HG03064 (cell line): Measurements from ENCODE around the gene CDHR5.
"Not testable (repeated sequence)": the region's sequence is repeated elsewhere in the genome, so short reads cannot be mapped to it uniquely, and the experiment has no call there.

Source experiments
- ATAC-seq: cut with Tn5 transposase; IDR thresholded peaks from one replicate; pipeline ENCODE4 v1.9.1; 2021; ENCODE audit warnings: low read depth; ENCODE audit not compliant: unreplicated experiment

CDHR5 gene

GRCh38 chr11:624705-625635 lies at the start of gene CDHR5:
TSS of gene CDHR5 (minus strand) at chr11:624955. CDS start at chr11:624902, 53 bp downstream.
- no peak for ATAC-seq

GRCh38 chr11:674406-674805 lies 49.7 kb upstream of the CDHR5 start:
- no peak for ATAC-seq

GRCh38 chr11:673866-674265 lies 49.1 kb upstream of the CDHR5 start:
- ATAC-seq, result no peak

- no peak for ATAC-seq
Observed at GRCh38 chr11:665704-666281, 41.0 kb upstream of the CDHR5 start.

DNA sequence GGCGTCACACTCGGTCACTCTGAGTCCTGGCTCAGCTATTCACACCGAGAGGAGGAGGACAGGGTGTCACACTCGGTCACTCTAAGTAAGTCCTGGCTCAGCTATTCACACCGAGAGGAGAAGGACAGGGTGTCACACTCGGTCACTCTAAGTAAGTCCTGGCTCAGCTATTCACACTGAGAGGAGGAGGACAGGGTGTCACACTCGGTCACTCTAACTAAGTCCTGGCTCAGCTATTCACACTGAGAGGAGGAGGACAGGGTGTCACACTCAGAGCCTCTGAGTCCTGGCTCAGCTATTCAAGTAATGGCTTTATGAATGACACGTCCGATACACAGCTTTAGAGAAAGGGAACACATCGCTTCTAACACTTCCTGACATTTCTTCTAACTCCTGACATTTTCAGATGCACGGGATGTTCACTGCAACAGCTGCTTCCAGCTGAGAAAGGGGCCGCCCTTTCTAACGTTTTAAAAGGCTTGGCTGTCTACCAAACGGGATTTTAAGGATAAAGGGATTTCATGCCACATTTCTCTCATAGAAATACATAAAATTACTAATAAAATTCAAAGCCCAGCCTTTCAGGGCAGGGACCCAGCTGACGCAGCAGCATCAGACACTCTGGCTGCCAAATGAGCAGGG lies 40.4 kb upstream of the CDHR5 start:
- no peak for ATAC-seq

- ATAC-seq, result no peak
Observed at GRCh38 chr11:662689-663274, 38.0 kb upstream of the CDHR5 start.

DNA sequence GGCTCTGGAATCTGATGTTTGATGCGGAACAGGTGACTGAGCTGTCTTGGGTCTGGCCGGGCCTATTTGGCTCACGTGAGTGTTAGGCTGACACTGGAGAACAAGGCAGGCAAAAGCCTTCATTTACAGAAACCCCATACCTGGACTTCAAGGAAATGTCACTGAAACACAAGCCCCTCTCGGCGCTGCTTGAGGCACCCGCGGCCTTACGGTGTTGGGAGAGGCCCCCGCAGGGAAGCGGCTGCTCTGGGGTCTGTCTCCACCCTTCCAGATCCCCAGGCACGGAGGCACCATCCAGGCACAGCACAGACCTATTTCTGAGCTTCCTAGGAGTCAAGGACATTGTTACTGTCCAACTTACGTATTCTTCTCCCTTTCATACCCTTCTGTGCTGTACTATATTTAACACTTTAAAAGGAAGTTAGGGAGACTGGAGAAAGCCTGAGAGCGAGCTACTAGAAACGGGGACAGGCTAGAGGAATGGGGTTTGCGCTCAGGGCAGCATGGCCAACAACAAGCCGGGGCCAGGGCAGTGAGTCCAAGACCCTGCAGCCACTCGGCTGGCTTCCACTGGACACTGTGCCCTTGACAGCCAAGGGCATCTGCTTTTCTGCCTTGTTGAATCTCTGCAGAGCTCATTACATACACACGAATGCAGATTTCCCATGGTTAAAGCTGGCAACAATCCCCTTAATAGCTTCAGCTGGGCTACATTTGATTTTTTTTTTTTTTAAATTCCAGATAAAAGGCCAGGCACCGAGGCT lies 36.1 kb upstream of the CDHR5 start:
- ATAC-seq, result no peak

DNA sequence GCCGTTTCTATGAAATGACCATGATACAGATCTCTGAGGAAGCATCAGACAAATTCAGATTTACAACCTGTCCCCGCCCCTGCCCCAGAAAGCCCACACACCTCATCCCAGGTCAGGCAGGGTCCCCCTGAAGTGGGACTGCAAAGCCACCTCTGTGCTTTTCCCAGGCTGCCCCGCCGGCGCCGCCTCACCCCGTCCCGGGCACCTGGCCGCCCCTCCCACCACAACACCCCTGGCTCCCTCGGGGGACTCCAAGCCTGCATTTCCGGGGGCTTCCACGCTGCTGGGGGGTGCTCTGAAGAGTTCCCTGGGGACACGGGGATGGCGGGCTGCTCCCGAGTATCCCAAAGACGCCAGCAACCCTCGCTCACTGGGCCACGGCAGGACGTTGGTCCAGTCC lies 35.5 kb upstream of the CDHR5 start:
- no peak for ATAC-seq

DNA sequence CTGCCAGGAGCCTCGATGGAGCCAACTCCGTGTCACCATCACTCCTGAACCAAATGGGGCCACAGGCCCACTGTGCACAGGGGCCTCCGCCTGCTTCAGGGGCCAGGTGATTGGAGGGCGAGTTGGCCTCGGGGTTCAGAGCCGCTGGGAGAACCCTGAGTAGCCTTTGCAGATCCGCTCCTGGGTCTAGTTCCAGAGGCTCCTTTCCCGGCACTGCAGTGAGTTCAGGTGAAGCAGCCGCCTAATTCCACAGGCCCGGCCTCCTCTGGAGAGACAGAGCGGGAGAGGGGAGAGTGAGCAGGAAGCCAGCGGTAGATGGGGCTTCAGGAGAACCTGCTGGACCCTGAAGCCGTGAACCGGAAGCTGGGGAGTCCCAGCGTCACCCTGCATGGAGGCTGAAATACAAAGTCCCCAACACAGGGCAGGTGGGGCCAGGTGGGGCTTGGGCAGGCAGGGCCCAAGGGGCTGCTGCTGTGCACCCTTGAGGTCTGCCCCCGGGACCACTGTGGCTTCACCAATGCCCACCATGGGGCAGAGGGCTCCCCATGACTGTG lies 34.9 kb upstream of the CDHR5 start:
- ATAC-seq, result no peak

DNA sequence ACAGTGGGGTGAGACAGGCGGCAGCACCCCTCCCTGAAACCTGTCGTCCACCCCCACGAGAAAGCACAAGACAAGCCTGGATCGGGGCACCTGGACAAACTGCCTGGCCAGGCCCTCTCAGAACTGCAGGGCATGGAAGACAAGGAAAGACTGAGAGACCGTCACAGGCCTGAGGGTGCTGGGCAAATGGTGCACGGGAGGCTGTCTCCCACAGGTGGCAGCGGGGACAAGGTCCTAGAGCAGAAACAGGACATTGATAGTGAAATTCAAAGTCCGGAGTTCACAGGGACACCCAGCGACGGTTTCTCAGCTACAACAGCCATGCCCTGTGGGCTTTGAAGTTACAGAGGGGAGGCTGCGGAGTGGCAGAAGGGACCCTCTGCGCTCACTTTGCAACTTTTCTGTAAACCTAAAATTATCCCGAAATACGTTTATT lies 33.0 kb upstream of the CDHR5 start:
- ATAC-seq, result no peak

- ATAC-seq, result no peak
Observed at GRCh38 chr11:656866-657265, 32.1 kb upstream of the CDHR5 start.

DNA sequence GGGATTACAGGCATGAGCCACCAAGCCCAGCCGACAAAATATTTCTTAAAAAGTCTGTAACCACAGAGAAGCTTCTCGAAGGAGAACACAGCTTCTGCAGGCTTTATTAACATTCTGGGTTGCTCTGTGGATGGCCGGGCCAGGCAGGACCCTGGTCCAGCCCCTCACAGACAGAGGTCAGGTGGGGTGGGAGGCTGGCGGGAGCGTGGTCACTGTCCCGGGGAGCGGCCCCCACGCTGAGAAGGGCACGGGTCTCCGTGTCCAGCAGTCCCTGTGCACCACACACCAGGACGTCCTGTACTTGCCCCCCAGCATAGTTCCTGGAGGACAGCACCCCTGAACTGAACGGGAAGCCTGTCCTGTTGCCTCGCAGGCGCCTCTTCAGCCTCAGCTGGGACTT lies 31.7 kb upstream of the CDHR5 start:
- no peak for ATAC-seq

DNA sequence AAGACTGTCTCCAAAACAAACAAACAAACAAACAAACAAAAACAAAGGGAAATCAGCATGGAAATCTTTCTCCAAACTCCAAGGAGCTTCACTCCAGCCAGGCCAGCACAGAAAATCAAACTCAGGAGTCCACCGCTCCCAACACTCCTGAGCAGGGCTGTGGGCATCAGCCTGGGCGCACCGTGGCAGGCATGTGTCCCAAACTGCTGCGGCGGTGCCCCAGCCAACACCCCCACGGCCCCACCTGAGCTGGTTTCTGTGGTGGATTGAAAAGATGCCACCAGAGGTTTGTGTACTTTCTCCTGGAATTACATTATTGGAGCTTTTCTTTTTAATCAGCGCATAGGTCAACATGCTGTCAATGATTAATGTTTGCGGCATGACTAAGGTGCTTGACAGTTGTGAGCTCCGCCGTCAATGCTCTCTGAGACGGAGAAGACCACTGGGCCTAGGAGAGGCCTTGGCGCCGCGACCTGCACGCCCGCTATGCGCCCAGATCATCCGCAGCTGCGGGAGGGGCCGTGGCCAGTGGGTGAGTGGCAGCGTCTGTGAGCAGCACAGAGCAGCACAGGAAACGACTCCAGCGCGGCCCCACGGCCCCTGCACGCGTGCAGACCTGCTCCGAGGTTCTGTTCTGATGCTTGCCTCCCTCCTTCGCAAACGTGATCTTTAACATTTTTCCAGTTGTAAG lies 30.4 kb upstream of the CDHR5 start:
- ATAC-seq, result no peak

GRCh38 chr11:654444-654843 lies 29.7 kb upstream of the CDHR5 start:
- not testable (repeated sequence) for ATAC-seq

- no peak for ATAC-seq
Observed at GRCh38 chr11:653837-654236, 29.1 kb upstream of the CDHR5 start.

DNA sequence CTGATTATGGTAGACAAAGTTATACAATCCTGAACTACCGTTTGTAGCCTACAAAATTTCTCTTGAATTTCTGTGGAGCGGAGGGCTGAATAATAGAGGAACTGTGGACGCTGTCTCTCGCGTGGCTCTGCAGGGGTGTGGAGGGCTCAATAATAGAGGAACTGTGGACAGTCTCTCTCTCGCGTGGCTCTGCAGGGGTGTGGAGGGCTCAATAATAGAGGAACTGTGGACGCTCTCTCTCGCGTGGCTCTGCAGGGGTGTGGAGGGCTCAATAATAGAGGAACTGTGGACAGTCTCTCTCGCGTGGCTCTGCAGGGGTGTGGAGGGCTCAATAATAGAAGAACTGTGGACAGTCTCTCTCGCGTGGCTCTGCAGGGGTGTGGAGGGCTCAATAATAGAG lies 28.4 kb upstream of the CDHR5 start:
- not testable (repeated sequence) for ATAC-seq

DNA sequence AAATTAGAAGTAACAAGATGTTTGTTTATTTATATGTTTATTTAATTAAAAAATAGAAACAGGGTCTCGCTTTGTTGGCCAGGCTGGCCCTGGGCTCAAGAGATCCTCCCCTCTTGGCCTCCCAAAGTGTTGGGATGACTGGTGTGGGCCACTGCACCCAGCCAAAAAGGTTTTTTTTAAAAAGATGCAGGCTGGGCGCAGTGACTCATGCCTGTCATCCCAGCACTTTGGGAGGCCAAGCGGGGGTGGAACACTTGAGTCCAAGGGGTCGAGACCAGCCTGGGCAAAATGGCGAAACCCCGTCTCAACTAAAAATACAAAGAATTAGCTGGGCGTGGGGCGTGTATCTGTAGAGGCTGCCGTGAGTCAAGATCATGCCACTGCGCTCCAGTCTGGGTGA lies 25.7 kb upstream of the CDHR5 start:
- ATAC-seq, result no peak

- ATAC-seq, result not testable (repeated sequence)
Observed at GRCh38 chr11:647672-648158, 23.0 kb upstream of the CDHR5 start.

- ATAC-seq, result no peak
Observed at GRCh38 chr11:646214-646613, 21.5 kb upstream of the CDHR5 start.
